ENCODE data around the gene SCNN1B.
A peak's percentile ranks its signal among the peaks of the same experiment; 100 is the strongest.

SCNN1B gene

DNA sequence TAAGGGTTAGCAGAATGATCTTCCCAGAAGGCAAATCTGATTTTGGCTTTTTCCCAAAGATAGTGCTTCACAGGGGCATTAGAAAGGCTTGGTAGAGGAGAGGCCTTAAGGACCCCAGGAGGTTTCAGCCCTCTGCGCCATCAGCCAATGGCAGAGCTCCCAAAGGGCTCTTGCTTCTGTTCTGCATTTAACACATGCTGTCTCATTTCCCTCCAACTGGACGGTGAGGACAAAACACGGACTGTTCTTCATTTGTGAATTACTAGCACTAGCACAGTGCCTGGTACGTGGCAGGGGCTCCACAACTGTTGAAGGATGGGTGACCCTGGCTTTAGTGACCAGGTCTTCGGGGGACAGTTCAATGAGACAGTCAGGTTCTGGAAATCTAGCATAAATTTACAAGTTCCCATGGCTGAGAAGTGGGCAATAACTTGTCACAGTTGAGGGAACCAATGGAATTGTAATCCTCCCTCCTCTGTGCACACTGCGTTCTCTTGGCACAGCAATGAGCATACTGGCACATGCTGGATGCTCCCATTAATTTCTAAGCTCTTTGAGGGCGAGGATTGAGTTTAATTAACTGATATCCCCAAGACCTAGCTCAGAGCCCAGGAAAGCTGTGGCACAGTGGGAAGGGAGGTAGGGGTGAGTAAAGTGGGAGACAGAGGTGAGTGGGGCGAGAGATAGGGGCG is 105.5 kb downstream of the SCNN1B start:
- no peak for DNase-seq (ENCODE audit: low spot score)

GRCh38 chr16:23408242-23408822 is 106.2 kb downstream of the SCNN1B start:
- DNase-seq (ENCODE audit: low spot score): no peak

DNA sequence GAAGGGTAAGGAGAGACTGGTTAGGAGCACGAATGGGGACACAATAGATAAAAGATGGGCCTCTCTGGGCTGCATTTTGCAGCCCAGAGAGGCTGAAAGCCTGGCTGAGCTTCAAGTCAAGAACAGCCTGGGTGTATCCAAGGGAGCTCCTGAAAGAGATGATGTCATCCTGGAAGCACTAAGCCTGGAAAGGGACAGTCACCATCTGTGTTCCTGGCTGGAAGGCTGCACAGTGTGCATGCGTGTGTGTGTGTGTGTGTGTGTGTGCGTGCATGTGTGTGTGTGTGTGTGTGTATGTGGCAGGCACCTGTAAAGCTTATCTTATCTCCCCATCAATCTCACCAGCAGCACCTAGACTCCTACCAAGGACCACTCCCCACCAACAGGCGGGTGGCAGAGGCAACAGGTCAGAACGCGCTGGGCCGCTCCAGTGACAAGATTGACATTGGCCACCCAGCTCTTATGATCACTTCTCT is 106.8 kb downstream of the SCNN1B start:
- no peak for DNase-seq (ENCODE audit: low spot score)

DNA sequence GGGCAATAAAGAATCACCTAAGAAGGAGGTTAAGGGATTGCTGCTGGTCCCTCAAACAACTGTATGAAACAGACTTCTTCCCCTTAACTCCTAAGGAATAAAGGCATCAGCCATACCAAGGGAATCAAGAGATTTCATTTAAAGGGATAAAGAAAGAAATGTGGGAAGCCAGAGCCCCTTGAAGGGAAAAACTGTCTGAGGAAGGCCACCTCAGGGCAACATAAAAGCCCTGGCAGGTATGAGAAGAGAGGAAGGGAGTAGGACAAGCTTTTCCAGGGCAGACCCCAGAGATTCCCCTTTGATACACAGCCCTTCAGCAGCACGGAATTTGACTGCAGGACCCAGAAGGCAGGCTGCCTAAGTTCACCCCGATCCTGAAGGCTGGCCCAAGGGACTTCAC is 107.4 kb downstream of the SCNN1B start:
- DNase-seq (ENCODE audit: low spot score): no peak

GRCh38 chr16:23410176-23410575 is 108.1 kb downstream of the SCNN1B start:
- DNase-seq (ENCODE audit: low spot score): no peak

DNA sequence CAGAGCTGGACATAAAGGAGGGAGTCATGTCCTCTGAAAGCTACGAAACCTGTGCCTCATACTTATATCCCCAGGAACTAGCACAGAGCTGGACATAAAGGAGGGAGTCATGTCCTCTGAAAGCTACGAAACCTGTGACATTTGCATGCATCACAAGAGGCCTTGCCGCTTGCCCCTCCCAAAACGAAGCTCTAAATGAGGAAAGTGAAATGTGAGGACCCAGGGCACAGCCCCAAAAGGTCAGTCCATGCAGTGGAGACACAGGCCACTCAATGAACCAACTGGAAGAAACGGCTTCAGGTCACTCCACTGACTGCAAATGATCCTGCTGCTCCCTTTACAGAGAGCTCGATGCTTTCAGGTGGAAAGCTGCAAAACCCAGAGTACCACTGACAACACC is 112.6 kb downstream of the SCNN1B start:
- DNase-seq (ENCODE audit: low spot score): no peak

DNA sequence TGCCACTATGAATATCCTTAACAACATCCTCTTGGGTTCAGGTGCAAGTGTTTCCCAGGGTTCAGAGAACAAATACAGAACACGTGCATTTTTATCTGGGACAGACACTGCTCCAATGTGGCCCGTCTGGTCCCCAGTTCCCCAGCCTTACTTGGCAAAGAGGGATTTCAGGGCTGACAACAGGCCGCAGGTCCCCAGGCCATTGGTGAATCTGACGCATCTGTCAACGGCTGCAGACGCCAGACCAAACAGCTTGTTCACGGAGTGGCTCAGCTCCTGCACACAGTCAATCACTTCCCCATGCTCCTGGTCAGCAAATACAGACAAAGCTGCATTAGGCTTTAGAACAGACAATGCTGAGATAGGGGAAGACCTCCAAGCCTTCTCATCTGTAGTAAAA is 114.7 kb downstream of the SCNN1B start:
- DNase-seq (ENCODE audit: low spot score): no peak

GRCh38 chr16:23420011-23420410 is 117.9 kb downstream of the SCNN1B start:
- no peak for DNase-seq (ENCODE audit: low spot score)

GRCh38 chr16:23423496-23424049 is 121.5 kb downstream of the SCNN1B start:
- DNase-seq (ENCODE audit: low spot score): peak; percentile 75

DNA sequence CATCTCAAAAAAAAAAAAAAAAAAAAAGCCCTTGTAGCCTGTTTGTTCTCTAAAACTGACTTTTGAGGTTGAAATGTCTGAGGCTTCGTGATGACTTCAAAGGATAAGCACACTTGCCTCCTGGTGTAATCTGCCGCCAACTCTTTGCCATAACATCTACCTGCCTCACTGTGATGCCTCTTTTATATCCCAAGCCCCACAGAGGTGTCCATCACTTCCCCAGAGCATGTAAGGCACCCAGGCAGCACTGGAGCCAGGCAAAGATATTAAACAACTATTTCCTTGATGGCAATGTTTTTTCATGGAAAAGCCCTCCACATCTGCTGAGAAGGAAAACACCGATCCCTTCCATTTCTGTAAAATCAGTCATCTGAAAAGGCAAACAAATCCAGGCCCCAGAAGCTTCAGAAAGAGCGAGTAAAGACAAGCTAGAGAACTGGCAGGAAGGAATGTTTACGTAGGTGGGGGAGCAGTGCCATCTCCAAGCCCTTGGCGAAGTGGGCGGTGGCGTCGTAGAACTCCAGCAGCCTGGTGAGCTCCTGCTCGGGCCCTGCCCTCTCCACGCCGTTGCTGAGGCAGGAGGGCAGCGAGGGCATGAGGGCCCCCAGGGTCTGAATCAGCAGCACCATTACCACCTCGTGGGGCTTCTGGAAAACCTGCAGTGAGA is 122.3 kb downstream of the SCNN1B start:
- no peak for DNase-seq (ENCODE audit: low spot score)

- no peak for DNase-seq (ENCODE audit: low spot score)
These were observed 126.2 kb downstream of the SCNN1B start for GRCh38 chr16:23428351-23428750.
